Measurements from ENCODE around the gene MNX1.

Gene MNX1

GRCh38 chr7:157016352-157017041 lies 6.0 kb upstream of the MNX1 start:
- no peak for TF ChIP-seq CTCF (IDR thresholded peaks at IDR 0.05; ENCODE audit: low read depth, low read length, missing control alignments)
- DNase-seq (ENCODE audit: low read depth): no peak
- in situ Hi-C loops (cut with HindIII; ENCODE audit: low sequenced_read_pairs): no loop called here
- H3K4me3 ChIP-seq (ENCODE audit: low read depth, low read length): no peak overlapping the region

- in situ Hi-C loops (cut with HindIII; ENCODE audit: low sequenced_read_pairs): no loop called here
- TF ChIP-seq CTCF (IDR thresholded peaks at IDR 0.05; ENCODE audit: low read depth, low read length, missing control alignments): no peak
- DNase-seq (ENCODE audit: low read depth): no peak
- H3K4me3 ChIP-seq (ENCODE audit: low read depth, low read length): no peak overlapping the region
Observed at GRCh38 chr7:157016024-157016351, 5.5 kb upstream of the MNX1 start.

- TF ChIP-seq CTCF (IDR thresholded peaks at IDR 0.05; ENCODE audit: low read depth, low read length, missing control alignments): no peak
- H3K4me3 ChIP-seq (ENCODE audit: low read depth, low read length): no peak overlapping the region
- DNase-seq (ENCODE audit: low read depth): no peak
- in situ Hi-C loops (cut with HindIII; ENCODE audit: low sequenced_read_pairs): no loop called here
Observed at GRCh38 chr7:157014635-157015555, 4.4 kb upstream of the MNX1 start.

GRCh38 chr7:157013602-157014549 lies 3.4 kb upstream of the MNX1 start:
- TF ChIP-seq CTCF (IDR thresholded peaks at IDR 0.05; ENCODE audit: low read depth, low read length, missing control alignments): no peak
- in situ Hi-C loops (cut with HindIII; ENCODE audit: low sequenced_read_pairs): no loop called here
- no peak overlapping the region for H3K4me3 ChIP-seq (ENCODE audit: low read depth, low read length)
- no peak for DNase-seq (ENCODE audit: low read depth)

GRCh38 chr7:157013101-157013500 lies 2.6 kb upstream of the MNX1 start:
- no peak for TF ChIP-seq CTCF (IDR thresholded peaks at IDR 0.05; ENCODE audit: low read depth, low read length, missing control alignments)
- H3K4me3 ChIP-seq (ENCODE audit: low read depth, low read length): no peak overlapping the region
- no peak for DNase-seq (ENCODE audit: low read depth)
- in situ Hi-C loops (cut with HindIII; ENCODE audit: low sequenced_read_pairs): no loop called here

- TF ChIP-seq CTCF (IDR thresholded peaks at IDR 0.05; ENCODE audit: low read depth, low read length, missing control alignments): no peak
- in situ Hi-C loops (cut with HindIII; ENCODE audit: low sequenced_read_pairs): no loop called here
- no peak overlapping the region for H3K4me3 ChIP-seq (ENCODE audit: low read depth, low read length)
- DNase-seq (ENCODE audit: low read depth): no peak
Observed at GRCh38 chr7:157012113-157012547, 1.7 kb upstream of the MNX1 start.
